G401.6 (cell line): ENCODE results near the gene SMIM23.

Source experiments
- FAIRE-seq: peaks from 2 replicates; lab custom pipeline; 2012; peaks lifted over from hg19 to GRCh38; lab: Jason Lieb, UNC

SMIM23 gene

GRCh38 chr5:171820561-171820960 is 34.9 kb downstream of the SMIM23 start:
- FAIRE-seq, result no peak

- no peak for FAIRE-seq
Measured at GRCh38 chr5:171821286-171821685, 35.7 kb downstream of the SMIM23 start.

- FAIRE-seq, result no peak
Measured at GRCh38 chr5:171823269-171823668, 37.7 kb downstream of the SMIM23 start.

- no peak for FAIRE-seq
Measured at GRCh38 chr5:171825051-171825450, 39.4 kb downstream of the SMIM23 start.

GRCh38 chr5:171826132-171826531 is 40.5 kb downstream of the SMIM23 start:
- FAIRE-seq, result no peak

- no peak for FAIRE-seq
Measured at GRCh38 chr5:171827162-171827561, 41.5 kb downstream of the SMIM23 start.

- FAIRE-seq, result no peak
Measured at GRCh38 chr5:171830686-171831085, 45.1 kb downstream of the SMIM23 start.

- FAIRE-seq, result no peak
Measured at GRCh38 chr5:171832775-171833174, 47.2 kb downstream of the SMIM23 start.

GRCh38 chr5:171834461-171834860 is 48.8 kb downstream of the SMIM23 start:
- no peak for FAIRE-seq

GRCh38 chr5:171835066-171835465 is 49.4 kb downstream of the SMIM23 start:
- no peak for FAIRE-seq

- no peak for FAIRE-seq
Measured at GRCh38 chr5:171837522-171837921, 51.9 kb downstream of the SMIM23 start.

- FAIRE-seq, result no peak
Measured at GRCh38 chr5:171838066-171838465, 52.4 kb downstream of the SMIM23 start.

- no peak for FAIRE-seq
Measured at GRCh38 chr5:171839112-171839511, 53.5 kb downstream of the SMIM23 start.

GRCh38 chr5:171840066-171840465 is 54.4 kb downstream of the SMIM23 start:
- FAIRE-seq, result no peak
